Thoracic aorta (tissue), 2 donors: ENCODE data around the gene INF2. TPM values are rescaled to one million over a fixed set of nuclear protein-coding genes. Genes with fewer than 3 reads are reported as not detected.

Experiments used
- ATAC-seq: fragments of 150-250 bp; one replicate; pipeline ENCODE4 v1.8.0; 2017; ENCODE audit warnings: low read depth; ENCODE audit not compliant: insufficient number of reproducible peaks, low FRiP score
- DNase-seq: peaks from one replicate; pipeline ENCODE4 v3.0.0-alpha.2; 2020; ENCODE audit warnings: low spot score
- H3K27ac ChIP-seq, 2 donors: fragments of 200-600 bp; sonication (generic); 1 replicate in 1 of 2; 2 replicates in 1 of 2; pipeline ENCODE4 v1.5.1; 2016; ENCODE audit warnings: mild to moderate bottlenecking in 2 of 2, moderate library complexity in 2 of 2
- H3K27me3 ChIP-seq: fragments of 200-600 bp; sonication (generic); replicated peaks from 2 replicates; pipeline ENCODE4 v1.6.0; 2016; ENCODE audit warnings: mild to moderate bottlenecking; ENCODE audit not compliant: insufficient read depth
- H3K36me3 ChIP-seq: fragments of 200-600 bp; sonication (generic); one replicate; pipeline ENCODE4 v1.5.1; 2016
- H3K4me1 ChIP-seq, 2 donors: fragments of 200-600 bp; sonication (generic); 1 replicate in 1 of 2; 2 replicates in 1 of 2; pipeline versions ENCODE4 v1.5.1 to v1.6.0; 2016; ENCODE audit warnings: low read depth in 2 of 2, mild to moderate bottlenecking in 1 of 2; ENCODE audit not compliant: control insufficient read depth in 1 of 2
- H3K4me3 ChIP-seq: fragments of 200-600 bp; sonication (generic); 2 replicates; pipeline ENCODE4 v1.5.1; 2016; ENCODE audit warnings: mild to moderate bottlenecking
- H3K9me3 ChIP-seq: fragments of 200-600 bp; sonication (generic); 2 replicates; pipeline ENCODE4 v1.5.1; 2016
- CTCF ChIP-seq: fragments of 200-600 bp; sonication (generic); IDR thresholded peaks from one replicate; pipeline ENCODE4 v1.5.1; 2019; ENCODE audit warnings: antibody characterized with exemption
- total RNA-seq, 2 donors: library from RNA; depleted of rRNA; stranded (reverse); fragments of >200 nt; gene quantifications; one replicate each; pipeline versions ENCODE4 v1.1.0 to v1.2.3, GENCODE V29; 2016

INF2 gene
- total RNA-seq, 2 donors from 2014 or later = 124 to 162 TPM

GRCh38 chr14:104704252-104704651 is 14.8 kb downstream of the INF2 start:
- Histone ChIP-seq H3K4me1 (peaks cover 5 to 28% of the 10 kb centered on the region in 2 donors), H3K27me3 (no peaks in the 10 kb centered on the region), H3K4me3 (no peak overlapping the region), H3K36me3 (peaks cover 41% of the 10 kb centered on the region), H3K27ac (no peak overlapping the region), H3K9me3 (no peaks in the 10 kb centered on the region)
- no peak for TF ChIP-seq CTCF
- ATAC-seq (no peak), DNase-seq (no peak)

- no peaks in the 10 kb centered on the region for H3K9me3 ChIP-seq
- no peak for TF ChIP-seq CTCF
- no peak overlapping the region for H3K4me3 ChIP-seq
- no peak for ATAC-seq
- no peak for DNase-seq
- no peak overlapping the region for H3K27ac ChIP-seq
- no peaks in the 10 kb centered on the region for H3K27me3 ChIP-seq
- H3K36me3 ChIP-seq = peaks cover 43% of the 10 kb centered on the region
- peaks cover 0 to 21% of the 10 kb centered on the region in 2 donors for H3K4me1 ChIP-seq
These were observed 16.1 kb downstream of the INF2 start for GRCh38 chr14:104705340-104706047.

- Histone ChIP-seq H3K27me3 (no peaks in the 10 kb centered on the region), H3K4me1 (peaks cover 0 to 20% of the 10 kb centered on the region in 2 donors), H3K27ac (no peak overlapping the region), H3K36me3 (peaks cover 48% of the 10 kb centered on the region), H3K9me3 (no peaks in the 10 kb centered on the region), H3K4me3 (no peak overlapping the region)
- DNase-seq (no peak), ATAC-seq (no peak)
- TF ChIP-seq CTCF = no peak
These were observed 17.6 kb downstream of the INF2 start for GRCh38 chr14:104706733-104707607.

- Histone ChIP-seq H3K4me1 (peaks cover 0 to 20% of the 10 kb centered on the region in 2 donors), H3K27me3 (no peaks in the 10 kb centered on the region), H3K36me3 (peaks cover 48% of the 10 kb centered on the region), H3K27ac (no peak overlapping the region), H3K4me3 (no peak overlapping the region), H3K9me3 (no peaks in the 10 kb centered on the region)
- ATAC-seq = no peak
- DNase-seq = no peak
- TF ChIP-seq CTCF = no peak
These were observed 18.5 kb downstream of the INF2 start for GRCh38 chr14:104707608-104708595.
